Measurements from ENCODE around the gene BRI3BP. TPM values are rescaled to one million over a fixed set of nuclear protein-coding genes. Genes with fewer than 3 reads are reported as not detected.

The BRI3BP gene
- total and polyA plus RNA-seq, 9 of the 15 experiments (the other 6 are each of a cell fraction or from before 2014, with no cell fraction given): 12.3 to 25.0 (median 16.6) TPM

- TF ChIP-seq MEF2A (IDR thresholded peaks at IDR 0.05; ENCODE audit: control insufficient read depth, low read depth, low read length): no peak
- 88% methylated on average over 9 of the region's 9 CpGs for WGBS (ENCODE audit: insufficient coverage, low coverage, missing lambda C conversion rate)
- ATAC-seq: no peak
- Histone ChIP-seq H3K36me3 (ENCODE audit: control insufficient read depth, insufficient read depth, low read length) (peaks cover 57% of the 10 kb centered on the region; the same call in 1 of the 3 replicates), H3K4me2 (ENCODE audit: insufficient read depth, low read length) (no peak overlapping the region), H3K79me2 (ENCODE audit: control insufficient read depth, insufficient read depth, low read length) (no peaks in the 10 kb centered on the region), H4K20me1 (replicated peaks; ENCODE audit: control insufficient read depth, insufficient read depth, low read length) (no peaks in the 10 kb centered on the region), H3K27me3 (ENCODE audit: control insufficient read depth in 2 of 2, insufficient read depth in 2 of 2, low read length in 2 of 2) (no peaks in the 10 kb centered on the region), H2AFZ (ENCODE audit: low read depth, low read length) (no peak overlapping the region), H3K9me1 (ENCODE audit: control insufficient read depth, insufficient read depth, low read length) (no peaks in the 10 kb centered on the region), H3K27ac (ENCODE audit: extremely low read depth, low read depth, low read length) (no peak overlapping the region), H3K4me3 (no peak overlapping the region), H3K9me3 (replicated peaks; ENCODE audit: control insufficient read depth, insufficient read depth, low read depth, low read length) (no peaks in the 10 kb centered on the region), H3K9ac (ENCODE audit: insufficient read depth in 1 of 2, low read depth in 2 of 2, low read length in 2 of 2) (no peak overlapping the region), H3K4me1 (replicated peaks in 1 of 2; ENCODE audit: control insufficient read depth in 2 of 2, insufficient read depth in 2 of 2, low read length in 2 of 2) (no peaks in the 10 kb centered on the region)
- no peak for DNase-seq (ENCODE audit: extremely low read depth in 1 of 4, low spot score in 3 of 4)
- POLR2A ChIA-PET: interaction anchor here (1.4 kb wide), 1 partner anchor 14 kb away, joined by 5 read pairs; no protein-coding TSS in a partner anchor
- in situ Hi-C loops (cut with MboI) (no loop called here), intact Hi-C loops (cut with micrococcal nuclease) (no loop called here)
- FAIRE-seq: peak; percentile 88
- CTCF ChIA-PET (ENCODE audit: low intra/inter-chr PET ratio): no interaction called here
- TSS peak; percentile 15 for BruUV-seq (replicated peaks)
These were observed 32.3 kb downstream of the BRI3BP start for GRCh38 chr12:125025606-125026235.

DNA sequence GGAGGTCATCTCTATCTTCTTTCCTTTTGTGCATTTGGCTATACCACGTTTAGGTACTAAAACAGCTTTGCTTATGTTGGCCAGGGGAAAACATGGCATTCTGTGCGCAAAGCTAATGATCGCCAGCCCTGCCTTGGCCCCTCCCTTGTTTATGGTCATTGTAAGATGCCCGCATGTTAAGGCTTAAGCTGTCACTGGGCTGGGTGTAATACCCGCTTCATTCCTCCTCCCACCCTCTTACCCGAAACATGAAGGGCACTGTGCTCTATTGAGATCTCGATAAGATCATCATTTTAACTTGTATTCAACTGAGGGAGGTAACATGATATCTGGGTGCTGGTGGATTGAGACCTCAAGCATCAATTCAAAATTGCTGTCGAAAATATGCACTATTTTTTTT lies 34.7 kb downstream of the BRI3BP start:
- CTCF ChIA-PET (ENCODE audit: low intra/inter-chr PET ratio): no interaction called here
- Histone ChIP-seq H3K9me1 (ENCODE audit: control insufficient read depth, insufficient read depth, low read length) (no peaks in the 10 kb centered on the region), H3K27me3 (ENCODE audit: control insufficient read depth in 2 of 2, insufficient read depth in 2 of 2, low read length in 2 of 2) (no peaks in the 10 kb centered on the region), H3K4me3 (no peak overlapping the region), H3K4me1 (replicated peaks in 1 of 2; ENCODE audit: control insufficient read depth in 2 of 2, insufficient read depth in 2 of 2, low read length in 2 of 2) (no peaks in the 10 kb centered on the region), H3K79me2 (ENCODE audit: control insufficient read depth, insufficient read depth, low read length) (no peaks in the 10 kb centered on the region), H3K27ac (ENCODE audit: extremely low read depth, low read depth, low read length) (no peak overlapping the region), H2AFZ (ENCODE audit: low read depth, low read length) (no peak overlapping the region), H4K20me1 (replicated peaks; ENCODE audit: control insufficient read depth, insufficient read depth, low read length) (no peaks in the 10 kb centered on the region), H3K9me3 (replicated peaks; ENCODE audit: control insufficient read depth, insufficient read depth, low read depth, low read length) (no peaks in the 10 kb centered on the region), H3K9ac (ENCODE audit: insufficient read depth in 1 of 2, low read depth in 2 of 2, low read length in 2 of 2) (no peak overlapping the region), H3K36me3 (ENCODE audit: control insufficient read depth, insufficient read depth, low read length) (peaks cover 45% of the 10 kb centered on the region; the same call in 1 of the 3 replicates), H3K4me2 (ENCODE audit: insufficient read depth, low read length) (no peak overlapping the region)
- ATAC-seq (no peak), DNase-seq (ENCODE audit: extremely low read depth in 1 of 4, low spot score in 3 of 4) (no peak), FAIRE-seq (no peak)
- in situ Hi-C loops (cut with MboI): no loop called here
- WGBS (ENCODE audit: insufficient coverage, low coverage, missing lambda C conversion rate): 80% methylated on average over 8 of the region's 8 CpGs
- intact Hi-C loops (cut with micrococcal nuclease): no loop called here
- POLR2A ChIA-PET: no interaction called here
- no TSS peak for BruUV-seq (replicated peaks)
- no peak for TF ChIP-seq MAFG (tag; conservative IDR thresholded peaks at IDR 0.05)
- TF ChIP-seq ZNF699 (CRISPR knock-in tag; IDR thresholded peaks at IDR 0.05; ENCODE audit: insufficient replicate concordance): no peak
- TF ChIP-seq, protein P1, sequence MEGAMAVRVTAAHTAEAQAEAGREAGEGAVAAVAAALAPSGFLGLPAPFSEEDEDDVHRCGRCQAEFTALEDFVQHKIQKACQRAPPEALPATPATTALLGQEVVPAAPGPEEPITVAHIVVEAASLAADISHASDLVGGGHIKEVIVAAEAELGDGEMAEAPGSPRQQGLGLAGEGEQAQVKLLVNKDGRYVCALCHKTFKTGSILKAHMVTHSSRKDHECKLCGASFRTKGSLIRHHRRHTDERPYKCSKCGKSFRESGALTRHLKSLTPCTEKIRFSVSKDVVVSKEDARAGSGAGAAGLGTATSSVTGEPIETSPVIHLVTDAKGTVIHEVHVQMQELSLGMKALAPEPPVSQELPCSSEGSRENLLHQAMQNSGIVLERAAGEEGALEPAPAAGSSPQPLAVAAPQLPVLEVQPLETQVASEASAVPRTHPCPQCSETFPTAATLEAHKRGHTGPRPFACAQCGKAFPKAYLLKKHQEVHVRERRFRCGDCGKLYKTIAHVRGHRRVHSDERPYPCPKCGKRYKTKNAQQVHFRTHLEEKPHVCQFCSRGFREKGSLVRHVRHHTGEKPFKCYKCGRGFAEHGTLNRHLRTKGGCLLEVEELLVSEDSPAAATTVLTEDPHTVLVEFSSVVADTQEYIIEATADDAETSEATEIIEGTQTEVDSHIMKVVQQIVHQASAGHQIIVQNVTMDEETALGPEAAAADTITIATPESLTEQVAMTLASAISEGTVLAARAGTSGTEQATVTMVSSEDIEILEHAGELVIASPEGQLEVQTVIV (CRISPR knock-in tag; IDR thresholded peaks at IDR 0.05; ENCODE audit: borderline replicate concordance): no peak
- no peak for TF ChIP-seq PHB2 (IDR thresholded peaks at IDR 0.05; ENCODE audit: low read depth)
- no peak for TF ChIP-seq CTCF (IDR thresholded peaks at IDR 0.05 in 2 of 3, conservative IDR thresholded peaks at IDR 0.05 in 1 of 3; ENCODE audit: insufficient read depth in 2 of 3, low read depth in 1 of 3, low read length in 3 of 3)
- no peak for TF ChIP-seq VEZF1 (CRISPR knock-in tag; IDR thresholded peaks at IDR 0.05)
- no peak for TF ChIP-seq MEF2D (tag; conservative IDR thresholded peaks at IDR 0.05; ENCODE audit: low read depth)
- TF ChIP-seq CBFA2T2 (conservative IDR thresholded peaks at IDR 0.05): no peak
